Breast epithelium (tissue), 3 donors: ENCODE results near the gene AHSG.

Experiments used
- CTCF ChIP-seq, 3 donors: fragments of 450-650 bp; IDR thresholded peaks; one replicate each; pipeline ENCODE4 v1.5.1; 2016 to 2017; ENCODE audit warnings: antibody characterized with exemption in 3 of 3, mild to moderate bottlenecking in 3 of 3, moderate library complexity in 3 of 3
- POLR2A ChIP-seq: fragments of 450-650 bp; IDR thresholded peaks from one replicate; pipeline ENCODE4 v1.6.1; 2016; ENCODE audit warnings: antibody characterized with exemption, mild to moderate bottlenecking, moderate library complexity
- POLR2AphosphoS5 ChIP-seq, 3 donors: sonication (generic); formaldehyde crosslinking; IDR thresholded peaks; one replicate each; pipeline ENCODE4 v1.6.1; 2017; ENCODE audit warnings: antibody characterized with exemption in 3 of 3

DNA sequence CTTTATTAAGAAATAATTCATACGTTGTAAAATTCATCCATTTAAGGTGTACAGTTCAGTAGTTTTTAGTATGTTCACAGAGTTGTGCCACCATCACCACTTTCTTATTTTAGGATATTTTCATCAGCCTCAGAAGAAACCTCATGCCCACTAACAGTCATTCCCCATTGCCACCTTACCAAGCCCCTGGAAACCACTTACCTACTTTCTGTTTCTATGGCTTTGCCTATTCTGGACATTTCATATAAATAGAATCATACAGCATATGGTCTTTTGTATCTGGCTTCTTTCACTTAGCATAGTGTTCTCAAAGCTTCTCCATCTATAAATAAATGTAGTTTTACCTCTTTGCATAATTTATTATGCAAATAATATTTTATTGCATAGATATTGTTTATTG is 34.0 kb downstream of the AHSG start:
- TF ChIP-seq POLR2A, result no peak
- no peak for TF ChIP-seq CTCF (IDR thresholded peaks at IDR 0.05)
- TF ChIP-seq POLR2AphosphoS5 (IDR thresholded peaks at IDR 0.05), result no peak
